SJSA1 (cell line): Measurements from ENCODE around the gene POLR2I. TPM values are rescaled to one million over a fixed set of nuclear protein-coding genes. Genes with fewer than 3 reads are reported as not detected.
A peak's percentile ranks its signal among the peaks of the same experiment; 100 is the strongest.

ENCODE experiments used
- DNase-seq, 2 experiments: peaks; one replicate each; pipeline ENCODE4 v3.0.0-alpha.2; 2015 to 2020; ENCODE audit warnings: low spot score in 2 of 2, low read depth in 1 of 2
- H3K27ac ChIP-seq: fragments of 250-450 bp; sonication (Bioruptor Pico); 2 replicates; pipeline ENCODE4 v1.5.1; 2020; ENCODE audit warnings: mild to moderate bottlenecking, moderate library complexity
- H3K27me3 ChIP-seq: fragments of 250-450 bp; sonication (Bioruptor Pico); replicated peaks from 2 replicates; pipeline ENCODE4 v1.5.1; 2020; ENCODE audit warnings: mild to moderate bottlenecking, moderate library complexity
- H3K36me3 ChIP-seq: fragments of 250-450 bp; sonication (Bioruptor Pico); 2 replicates; pipeline ENCODE4 v1.5.1; 2020; ENCODE audit warnings: mild to moderate bottlenecking
- H3K4me1 ChIP-seq: fragments of 250-450 bp; sonication (Bioruptor Pico); replicated peaks from 2 replicates; pipeline ENCODE4 v1.6.1; 2021; ENCODE audit warnings: mild to moderate bottlenecking
- H3K4me3 ChIP-seq: fragments of 250-450 bp; sonication (Bioruptor Pico); 2 replicates; pipeline ENCODE4 v1.5.1; 2020; ENCODE audit warnings: mild to moderate bottlenecking
- H3K9me3 ChIP-seq: fragments of 250-450 bp; sonication (Bioruptor Pico); replicated peaks from 2 replicates; pipeline ENCODE4 v1.5.1; 2020; ENCODE audit warnings: mild to moderate bottlenecking
- total RNA-seq: library from RNA; depleted of rRNA; stranded (reverse); fragments of >200 nt; shearing (Covaris generic); gene quantifications from 2 replicates; pipeline ENCODE4 v1.2.3, GENCODE V29; 2014; rRNA removed

The POLR2I gene
- 44.8 and 91.0 TPM in 2 replicates for total RNA-seq

DNA sequence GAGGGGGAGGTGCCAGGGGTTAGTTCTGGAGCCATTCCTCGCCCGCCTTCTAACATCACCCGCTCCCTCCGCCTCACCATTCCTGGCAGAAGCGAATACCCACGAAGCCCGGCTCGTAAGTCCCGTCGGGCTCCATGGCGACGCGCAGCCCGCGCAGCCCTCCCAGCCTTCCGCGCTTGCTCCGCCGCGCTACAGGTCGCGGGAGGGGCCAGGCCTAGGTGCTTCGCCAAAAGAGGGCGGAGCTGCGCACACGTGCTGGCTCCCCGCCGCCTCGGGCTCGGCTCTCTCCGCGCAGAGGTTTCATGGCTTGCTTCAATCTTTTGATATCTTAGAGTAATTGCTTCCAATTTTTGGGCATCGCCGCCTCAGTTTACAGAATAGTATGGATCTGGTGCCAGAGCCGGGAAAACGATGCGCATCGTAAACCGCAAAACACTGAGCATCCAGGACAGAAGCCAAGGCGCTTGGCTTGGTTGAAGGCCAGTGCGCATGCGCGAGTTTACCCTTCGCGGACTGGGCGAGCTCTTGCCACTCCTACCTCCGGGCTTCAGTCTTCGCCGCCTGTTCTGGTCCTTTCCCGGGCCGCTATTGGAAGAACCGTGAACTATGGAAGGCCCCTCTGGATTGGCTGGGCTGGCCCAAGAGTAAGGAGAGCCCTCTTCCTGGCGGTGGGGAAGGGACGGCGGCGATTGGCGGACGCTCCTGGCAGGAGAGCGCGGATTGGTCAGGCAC is at the start of gene POLR2I:
Gene POLR2I, minus strand, starts transcription at position 155 of the 732 bp plus-strand sequence. Its CDS starts 19 bp downstream, at position 136.
- Histone ChIP-seq H3K36me3 (peaks cover 61% of the 10 kb centered on the region), H3K27ac (peak within 1 kb of the TSS; percentile 52), H3K4me3 (peak within 1 kb of the TSS; percentile 69), H3K27me3 (no peaks in the 10 kb centered on the region), H3K9me3 (no peaks in the 10 kb centered on the region), H3K4me1 (peaks cover 19% of the 10 kb centered on the region)
- peak; percentile 100 for DNase-seq

GRCh38 chr19:36163813-36164212 is 49.1 kb upstream of the POLR2I start:
- no peak overlapping the region for H3K4me3 ChIP-seq
- H3K4me1 ChIP-seq = peaks cover 7% of the 10 kb centered on the region; the same call in 1 of the 2 replicates
- no peak for DNase-seq
- H3K27me3 ChIP-seq = no peaks in the 10 kb centered on the region
- no peaks in the 10 kb centered on the region for H3K9me3 ChIP-seq
- peaks cover 5% of the 10 kb centered on the region; the same call in 1 of the 2 replicates for H3K36me3 ChIP-seq
- H3K27ac ChIP-seq = no peak overlapping the region

DNA sequence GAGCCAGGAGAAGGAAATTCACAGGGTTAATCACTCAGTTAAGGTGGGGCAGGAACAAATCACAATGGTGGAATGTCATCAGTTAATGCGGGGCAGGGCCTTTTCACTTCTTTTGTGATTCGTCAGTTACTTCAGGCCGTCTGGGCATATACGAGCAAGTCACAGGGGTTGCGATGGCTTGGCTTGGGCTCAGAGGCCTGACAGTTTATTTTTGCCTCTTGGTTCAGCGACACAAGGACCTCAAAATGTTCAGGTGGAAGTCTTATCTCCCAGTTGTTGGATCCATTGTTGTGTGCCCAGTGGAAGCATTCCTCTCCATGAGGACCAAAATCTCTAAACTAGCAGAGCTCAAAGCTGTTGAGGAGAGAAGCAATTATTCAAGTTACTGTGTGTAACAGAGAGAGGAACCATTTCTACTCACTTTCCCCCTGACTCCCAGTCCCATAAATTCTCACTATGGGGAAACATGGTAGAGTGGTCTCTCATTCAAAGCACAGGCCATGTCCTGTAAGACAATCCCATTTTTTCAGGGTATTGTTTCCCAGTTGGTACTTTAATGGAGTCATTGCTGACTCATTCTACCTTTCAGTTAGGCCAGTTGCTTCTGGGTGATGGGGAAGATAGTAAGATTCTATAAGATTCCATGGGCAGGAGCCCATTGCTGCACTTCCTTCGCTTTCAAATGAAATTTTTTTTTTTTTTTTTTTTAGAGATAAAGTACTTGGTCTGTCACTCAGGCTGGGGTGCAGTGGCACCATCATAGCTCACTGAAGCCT is 46.3 kb upstream of the POLR2I start:
- no peaks in the 10 kb centered on the region for H3K27me3 ChIP-seq
- no peaks in the 10 kb centered on the region for H3K9me3 ChIP-seq
- H3K4me1 ChIP-seq = no peaks in the 10 kb centered on the region
- peaks cover 5% of the 10 kb centered on the region; the same call in 1 of the 2 replicates for H3K36me3 ChIP-seq
- no peak for DNase-seq
- no peak overlapping the region for H3K27ac ChIP-seq
- H3K4me3 ChIP-seq = no peak overlapping the region

GRCh38 chr19:36153126-36153525 is 38.5 kb upstream of the POLR2I start:
- Histone ChIP-seq H3K36me3 (peaks cover 42% of the 10 kb centered on the region), H3K27me3 (no peaks in the 10 kb centered on the region), H3K27ac (no peak overlapping the region), H3K4me1 (peaks cover 25% of the 10 kb centered on the region), H3K4me3 (no peak overlapping the region), H3K9me3 (no peaks in the 10 kb centered on the region)
- DNase-seq = no peak

DNA sequence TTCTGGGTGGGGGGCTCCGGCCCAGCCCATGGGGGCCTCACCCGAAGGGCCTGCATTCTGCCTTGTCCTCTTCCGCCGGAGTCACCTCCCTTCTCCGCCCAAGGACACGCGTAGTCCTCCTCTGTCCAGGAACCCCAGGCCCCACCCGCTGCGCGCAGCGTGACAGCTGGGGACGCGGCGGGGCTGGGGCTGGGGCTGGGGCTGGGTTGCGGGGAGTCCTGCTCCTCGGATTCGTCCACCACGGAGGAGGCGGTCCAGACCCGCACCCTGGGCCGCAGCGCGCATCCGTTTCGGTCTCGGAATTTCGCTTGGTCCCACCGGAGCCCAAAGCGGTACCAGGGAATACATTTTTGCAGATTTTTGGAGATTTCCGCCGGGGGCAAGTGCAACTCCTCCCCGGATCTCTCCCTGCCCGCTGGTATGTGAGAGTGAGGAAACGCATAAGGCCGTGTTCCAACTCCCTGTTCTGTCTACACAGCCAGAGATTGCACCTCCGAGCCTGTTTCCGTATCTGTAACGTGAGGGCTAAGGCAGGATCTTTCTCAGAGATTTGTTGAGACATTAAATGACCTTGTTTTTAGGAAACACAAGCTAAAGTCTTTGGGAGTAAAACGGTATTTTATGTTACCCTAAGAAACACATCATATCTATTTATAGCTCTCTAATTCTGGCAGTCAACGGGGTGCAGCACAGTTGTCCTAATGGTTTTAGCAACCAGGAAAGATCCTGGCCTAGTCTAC is 37.8 kb upstream of the POLR2I start, which contains the start of gene COX7A1:
Gene COX7A1, minus strand, starts transcription at position 96 of the 740 bp plus-strand sequence. Its CDS starts 40 bp downstream, at position 56.
- Histone ChIP-seq H3K4me1 (peaks cover 25% of the 10 kb centered on the region), H3K4me3 (no peak within 1 kb of the TSS), H3K9me3 (no peaks in the 10 kb centered on the region), H3K36me3 (peaks cover 48% of the 10 kb centered on the region), H3K27ac (no peak within 1 kb of the TSS), H3K27me3 (no peaks in the 10 kb centered on the region)
- no peak for DNase-seq

GRCh38 chr19:36152019-36152351 is 37.3 kb upstream of the POLR2I start:
- Histone ChIP-seq H3K9me3 (no peaks in the 10 kb centered on the region), H3K36me3 (peaks cover 54% of the 10 kb centered on the region), H3K27me3 (no peaks in the 10 kb centered on the region), H3K4me3 (no peak overlapping the region), H3K4me1 (peaks cover 25% of the 10 kb centered on the region), H3K27ac (no peak overlapping the region)
- DNase-seq = no peak

- DNase-seq = no peak
- peaks cover 25% of the 10 kb centered on the region for H3K4me1 ChIP-seq
- no peak overlapping the region for H3K4me3 ChIP-seq
- no peaks in the 10 kb centered on the region for H3K9me3 ChIP-seq
- H3K27ac ChIP-seq = no peak overlapping the region
- H3K36me3 ChIP-seq = peaks cover 60% of the 10 kb centered on the region
- no peaks in the 10 kb centered on the region for H3K27me3 ChIP-seq
Observed at GRCh38 chr19:36151144-36152018, 36.7 kb upstream of the POLR2I start.

GRCh38 chr19:36150586-36150985 is 35.9 kb upstream of the POLR2I start:
- Histone ChIP-seq H3K27me3 (no peaks in the 10 kb centered on the region), H3K36me3 (peaks cover 68% of the 10 kb centered on the region), H3K4me3 (no peak overlapping the region), H3K27ac (no peak overlapping the region), H3K9me3 (no peaks in the 10 kb centered on the region), H3K4me1 (peaks cover 24% of the 10 kb centered on the region)
- no peak for DNase-seq

GRCh38 chr19:36149673-36150406 is 35.2 kb upstream of the POLR2I start:
- peaks cover 75% of the 10 kb centered on the region for H3K36me3 ChIP-seq
- DNase-seq = no peak
- H3K4me1 ChIP-seq = peaks cover 17% of the 10 kb centered on the region
- H3K4me3 ChIP-seq = no peak overlapping the region
- H3K9me3 ChIP-seq = no peaks in the 10 kb centered on the region
- H3K27ac ChIP-seq = no peak overlapping the region
- no peaks in the 10 kb centered on the region for H3K27me3 ChIP-seq

GRCh38 chr19:36144624-36145023 is 29.9 kb upstream of the POLR2I start:
- Histone ChIP-seq H3K36me3 (peaks cover 78% of the 10 kb centered on the region), H3K9me3 (no peaks in the 10 kb centered on the region), H3K4me3 (no peak overlapping the region), H3K4me1 (peaks cover 7% of the 10 kb centered on the region), H3K27me3 (no peaks in the 10 kb centered on the region), H3K27ac (no peak overlapping the region)
- DNase-seq = no peak

- DNase-seq = no peak
- H3K36me3 ChIP-seq = peaks cover 61% of the 10 kb centered on the region
- no peaks in the 10 kb centered on the region for H3K27me3 ChIP-seq
- H3K4me3 ChIP-seq = no peak overlapping the region
- H3K27ac ChIP-seq = no peak overlapping the region
- H3K9me3 ChIP-seq = no peaks in the 10 kb centered on the region
- H3K4me1 ChIP-seq = peaks cover 12% of the 10 kb centered on the region
Observed at GRCh38 chr19:36142496-36142895, 27.8 kb upstream of the POLR2I start.

DNA sequence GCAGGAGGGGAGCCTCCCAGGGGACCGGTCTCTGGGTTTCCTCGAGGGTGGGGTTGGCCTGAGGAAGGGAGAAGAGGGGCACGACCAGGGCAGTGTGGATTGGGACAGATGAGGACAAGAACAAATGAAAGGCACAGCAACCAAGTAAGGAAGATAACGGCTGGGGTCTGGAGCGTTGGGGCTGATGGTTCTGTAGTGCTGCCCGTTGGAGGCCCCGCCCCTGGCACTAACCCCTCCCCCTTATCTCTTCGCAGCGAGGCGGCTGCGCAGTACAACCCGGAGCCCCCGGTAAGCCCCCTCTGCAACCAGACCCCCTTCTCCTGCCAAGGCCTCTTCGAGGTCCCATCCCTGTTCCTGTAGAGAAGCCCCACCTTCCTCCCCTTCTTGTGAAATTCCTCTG is 27.4 kb upstream of the POLR2I start:
- DNase-seq = no peak
- H3K9me3 ChIP-seq = no peaks in the 10 kb centered on the region
- H3K36me3 ChIP-seq = peaks cover 56% of the 10 kb centered on the region
- H3K27me3 ChIP-seq = no peaks in the 10 kb centered on the region
- no peak overlapping the region for H3K4me3 ChIP-seq
- peaks cover 14% of the 10 kb centered on the region for H3K4me1 ChIP-seq
- no peak overlapping the region for H3K27ac ChIP-seq
